GM18873 (cell line): Measurements from ENCODE around the gene RPUSD4.

Source experiments
- ATAC-seq: cut with Tn5 transposase; IDR thresholded peaks from one replicate; pipeline ENCODE4 v1.9.1; 2021; ENCODE audit warnings: mild to moderate bottlenecking, moderate library complexity, moderate number of reproducible peaks; ENCODE audit not compliant: unreplicated experiment, low FRiP score

RPUSD4 gene

DNA sequence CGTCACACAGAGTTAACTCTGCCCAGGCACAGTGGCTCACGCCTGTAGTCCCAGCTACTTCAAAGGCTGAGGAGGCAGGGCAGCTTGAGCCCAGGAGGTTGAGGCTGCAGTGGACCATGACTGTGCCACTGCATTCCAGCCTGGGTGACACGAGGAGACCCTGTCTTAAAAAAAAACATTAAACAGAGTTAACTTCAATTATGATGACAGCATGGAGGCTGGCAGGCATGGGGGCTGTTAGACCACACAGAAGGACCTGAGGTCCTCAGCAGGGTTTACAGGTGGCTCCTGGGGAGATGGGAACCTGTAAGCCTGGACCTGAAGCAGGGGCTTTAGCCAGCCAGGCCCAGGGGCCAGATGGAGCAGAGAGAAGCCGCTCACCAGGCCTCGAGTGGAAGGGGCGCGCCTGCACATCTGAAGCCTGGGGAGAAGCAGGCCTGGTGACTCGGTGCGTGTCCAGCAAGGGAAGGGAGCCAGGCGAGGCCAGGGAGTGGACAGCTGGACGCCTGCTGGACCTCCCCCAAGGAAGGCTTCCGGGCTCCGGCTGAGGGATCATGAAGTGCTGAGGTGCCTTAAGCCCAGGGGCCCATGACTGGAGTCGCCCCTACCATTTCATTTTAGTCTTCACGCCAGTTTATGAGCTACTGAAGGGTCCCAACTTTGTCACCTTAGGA is 25.3 kb downstream of the RPUSD4 start:
- no peak for ATAC-seq

DNA sequence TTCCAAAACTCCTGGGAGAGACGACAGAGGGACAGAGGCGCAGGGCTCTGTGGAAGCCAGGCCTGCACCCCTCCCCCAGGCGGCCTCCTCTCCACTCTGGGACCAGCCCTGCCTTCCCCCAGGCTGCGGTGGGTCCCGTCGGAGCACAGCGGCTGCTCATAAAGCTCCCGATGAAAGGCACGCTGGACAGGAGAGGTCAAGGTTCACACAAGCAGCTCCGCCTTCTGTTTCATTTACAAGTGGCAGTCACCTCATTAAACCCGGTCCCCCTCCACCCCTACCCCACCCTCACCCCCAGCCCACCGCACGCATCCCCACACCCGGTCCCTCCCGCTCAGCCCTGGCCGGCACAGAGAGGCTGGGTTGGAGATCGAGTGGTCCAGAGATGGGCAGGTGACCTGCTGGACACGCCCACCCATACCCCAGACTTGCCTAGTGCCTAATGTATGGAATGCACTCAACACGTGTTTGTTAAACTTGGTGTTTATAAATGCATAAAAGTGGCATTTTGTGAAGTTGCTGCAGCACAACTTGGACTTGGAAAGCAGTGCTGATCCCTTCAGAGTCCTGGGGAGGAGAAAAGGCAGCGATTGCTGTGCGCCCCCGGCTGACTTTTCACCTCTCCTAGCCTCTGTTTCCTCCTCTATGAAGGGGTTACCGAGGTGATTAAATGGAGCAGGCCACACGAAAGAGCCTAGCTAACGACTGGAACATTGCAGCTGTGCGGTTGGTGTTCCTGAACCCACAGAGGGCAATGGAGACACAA is 26.0 kb downstream of the RPUSD4 start:
- ATAC-seq = no peak

DNA sequence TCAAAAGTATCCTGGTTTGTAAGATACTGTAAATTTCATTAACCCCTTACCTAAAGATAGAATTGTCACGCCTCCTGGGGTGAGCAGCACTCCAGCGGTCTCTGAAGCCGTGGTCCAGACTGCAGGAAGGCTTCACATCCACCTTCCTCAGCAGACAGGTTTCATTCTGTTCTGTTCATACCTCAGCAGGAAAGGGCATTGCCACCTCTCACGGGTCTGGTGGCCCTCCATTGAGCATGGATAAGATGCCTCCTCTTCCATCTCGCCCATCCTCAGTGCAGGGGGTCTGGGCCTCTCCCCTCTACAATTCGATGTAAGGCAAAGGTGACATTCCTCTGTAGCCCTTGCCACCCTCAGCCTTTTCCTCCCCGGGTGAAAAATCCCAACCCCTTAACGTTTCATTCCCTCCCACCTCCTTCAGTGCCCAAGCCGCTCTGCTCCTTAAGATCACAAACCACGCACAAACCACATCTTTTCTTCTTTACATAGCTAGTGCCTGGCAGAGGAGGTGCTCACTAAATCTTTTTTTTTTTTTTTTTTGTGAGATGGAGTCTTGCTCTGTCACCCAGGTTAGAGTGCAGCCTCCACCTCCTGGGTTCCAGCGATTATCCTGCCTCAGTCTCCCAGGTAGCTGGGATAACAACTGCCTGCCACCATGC is 28.5 kb downstream of the RPUSD4 start:
- no peak for ATAC-seq

DNA sequence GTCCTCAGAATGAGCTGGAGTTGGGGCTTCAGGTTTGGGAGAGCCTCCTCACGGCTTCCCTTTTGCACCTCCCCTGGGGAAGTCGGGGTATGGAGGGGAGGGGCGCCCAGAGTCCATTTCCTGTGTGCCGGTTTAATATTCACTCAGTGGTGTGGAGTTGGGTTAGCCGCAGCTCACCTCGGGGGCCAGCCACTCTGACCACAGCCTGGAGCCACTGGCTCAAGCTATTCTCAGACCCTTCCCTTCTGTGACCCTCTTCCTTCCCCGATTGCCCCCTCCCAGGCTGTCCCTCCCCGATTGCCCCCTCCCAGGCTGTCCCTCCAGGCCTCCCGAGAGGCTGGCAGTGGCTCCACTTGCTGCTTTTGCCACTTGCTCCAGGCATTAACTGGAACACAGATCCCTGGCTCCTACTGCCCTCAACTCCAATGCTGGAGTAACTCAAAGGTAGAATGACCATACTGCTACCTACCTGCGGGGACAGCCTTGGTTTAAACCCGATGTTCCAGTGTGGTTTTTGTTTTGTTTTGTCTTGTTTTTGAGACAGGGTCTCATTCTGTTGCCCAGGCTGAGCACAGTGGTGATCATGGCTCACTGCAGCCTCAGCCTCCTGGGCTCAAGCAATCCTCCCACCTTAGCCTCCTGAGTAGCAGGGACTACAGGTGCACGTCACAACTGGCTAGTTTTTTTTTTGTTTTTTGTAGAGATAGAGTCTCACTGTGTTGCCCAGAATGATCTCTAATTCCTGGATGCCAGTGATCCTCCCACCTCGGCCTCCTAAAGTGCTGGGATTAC is 29.3 kb downstream of the RPUSD4 start:
- ATAC-seq = no peak

DNA sequence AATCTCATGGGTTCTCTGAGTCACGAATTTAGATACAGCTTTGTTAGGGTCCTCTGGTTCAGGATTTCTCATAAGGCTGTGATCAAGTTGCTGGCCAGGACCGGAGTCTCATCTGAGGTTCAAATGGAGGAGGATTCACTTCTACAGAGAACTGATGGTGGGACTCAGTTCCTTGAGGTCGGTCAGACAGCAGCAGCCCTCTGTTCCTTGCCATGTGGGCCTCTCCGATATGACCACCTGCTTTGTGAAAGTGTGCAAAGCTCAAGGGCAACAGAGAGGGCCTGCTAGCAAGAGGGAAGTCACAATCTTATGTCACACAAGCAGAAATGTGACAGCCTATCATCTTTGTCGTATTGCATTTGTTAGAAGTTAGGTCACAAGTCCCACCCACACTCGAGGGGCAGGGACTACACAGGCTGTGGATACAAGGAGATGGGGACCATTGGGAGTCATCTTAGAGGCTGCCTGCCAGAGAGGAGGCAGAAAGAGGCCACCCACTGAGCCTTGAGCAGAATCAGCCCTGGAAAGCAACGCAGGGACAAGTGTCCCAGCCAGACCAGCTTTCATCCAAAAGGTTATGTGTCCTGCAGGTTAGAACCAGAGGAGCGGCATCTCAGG is 34.5 kb downstream of the RPUSD4 start:
- ATAC-seq = no peak

DNA sequence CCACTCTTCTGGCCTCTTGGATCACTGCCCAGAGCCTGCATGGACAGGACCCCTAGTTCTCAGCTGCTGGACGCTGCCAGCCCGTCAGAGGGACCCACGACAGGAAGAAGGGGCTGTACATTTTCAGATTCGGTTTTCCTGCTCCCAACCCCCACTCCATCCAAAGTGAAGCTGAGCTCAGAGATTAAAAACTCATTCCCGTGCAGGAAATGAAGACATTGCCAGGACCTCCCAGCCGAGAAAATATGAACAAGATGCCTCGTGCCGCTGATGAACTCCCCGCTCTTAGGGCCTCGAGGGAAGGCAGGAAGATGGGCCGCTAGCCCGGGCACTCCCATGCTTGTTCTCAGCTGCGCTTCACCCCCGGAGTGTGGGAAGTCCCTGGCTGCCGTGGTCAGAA is 36.1 kb downstream of the RPUSD4 start:
- no peak for ATAC-seq

DNA sequence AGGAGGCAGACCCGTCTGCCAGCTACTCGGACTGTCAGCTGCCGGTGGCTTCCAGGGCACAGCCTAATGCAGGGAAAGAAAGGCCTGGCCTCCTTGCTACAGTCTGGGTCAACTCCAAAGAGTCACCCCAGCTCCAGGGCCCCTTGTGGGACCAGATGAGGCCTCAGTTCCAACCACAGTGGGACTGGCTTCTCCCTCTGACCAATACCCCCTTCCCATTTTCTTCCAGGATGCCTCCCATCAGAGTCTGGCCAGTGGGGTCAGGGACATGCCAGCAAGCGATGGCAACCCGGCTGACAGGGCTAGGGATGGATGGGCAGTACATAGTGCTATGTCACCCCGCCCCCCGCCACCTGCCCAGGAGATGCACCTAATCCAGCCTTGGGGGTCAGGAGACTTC is 36.6 kb downstream of the RPUSD4 start:
- ATAC-seq = no peak

DNA sequence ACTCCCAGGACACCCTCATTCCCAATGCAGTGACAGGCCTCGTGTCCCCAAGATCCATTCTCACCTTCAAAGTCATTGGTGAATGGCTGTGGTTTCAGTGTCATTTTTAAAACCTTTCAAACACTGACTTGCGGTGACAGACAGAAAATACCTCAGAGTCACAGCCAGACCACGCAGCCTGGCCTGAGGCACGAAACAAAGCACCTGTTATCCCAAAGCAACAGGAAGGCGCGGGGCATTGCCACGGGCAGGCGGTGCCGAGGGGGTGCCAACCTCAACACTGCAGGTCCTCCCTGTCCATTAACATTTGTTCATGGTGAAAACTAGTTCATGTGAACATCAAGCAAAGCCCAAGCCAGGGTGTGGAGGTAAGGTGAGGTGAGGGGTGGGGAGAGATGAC is 38.2 kb downstream of the RPUSD4 start:
- ATAC-seq = no peak

DNA sequence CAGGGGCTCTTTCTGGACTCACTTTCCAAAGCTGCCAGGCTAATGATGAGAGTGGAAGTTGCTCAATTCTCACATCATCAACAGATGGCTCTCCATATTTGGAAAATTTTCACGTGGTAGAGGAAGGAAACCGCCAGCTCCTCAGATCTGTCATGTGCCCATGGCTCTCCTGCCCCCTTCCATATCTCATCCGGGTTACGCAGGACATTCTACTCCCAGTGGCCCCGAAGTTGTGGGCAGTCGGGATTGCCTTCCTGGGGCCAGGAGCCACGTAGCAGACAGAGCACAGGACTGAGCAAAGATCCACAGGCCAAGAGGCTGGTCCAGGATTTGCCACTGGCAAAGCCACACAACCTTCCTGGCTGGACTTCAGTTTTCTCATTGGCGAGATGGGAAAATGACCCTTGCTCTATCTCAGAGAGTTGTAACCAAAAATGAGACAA is 38.8 kb downstream of the RPUSD4 start:
- ATAC-seq = no peak

DNA sequence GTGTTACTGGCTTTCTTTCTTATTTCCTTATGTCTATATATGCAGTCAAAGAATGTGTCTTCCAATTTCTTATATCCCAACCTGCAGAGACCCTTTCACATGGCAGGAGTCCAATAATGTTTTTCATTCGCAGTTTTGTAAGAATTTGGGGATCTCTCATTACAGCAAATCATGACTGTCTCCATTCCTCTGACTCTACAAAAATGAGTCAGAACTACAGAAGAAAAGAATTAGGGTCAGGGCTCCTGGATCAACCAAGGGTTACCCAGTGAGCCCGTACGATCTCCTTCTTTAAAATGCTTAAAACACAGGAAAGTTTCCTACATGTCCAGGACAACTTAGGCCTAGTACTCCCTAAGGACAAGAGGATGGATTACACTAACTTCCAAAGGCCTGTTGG is 42.2 kb downstream of the RPUSD4 start:
- no peak for ATAC-seq

DNA sequence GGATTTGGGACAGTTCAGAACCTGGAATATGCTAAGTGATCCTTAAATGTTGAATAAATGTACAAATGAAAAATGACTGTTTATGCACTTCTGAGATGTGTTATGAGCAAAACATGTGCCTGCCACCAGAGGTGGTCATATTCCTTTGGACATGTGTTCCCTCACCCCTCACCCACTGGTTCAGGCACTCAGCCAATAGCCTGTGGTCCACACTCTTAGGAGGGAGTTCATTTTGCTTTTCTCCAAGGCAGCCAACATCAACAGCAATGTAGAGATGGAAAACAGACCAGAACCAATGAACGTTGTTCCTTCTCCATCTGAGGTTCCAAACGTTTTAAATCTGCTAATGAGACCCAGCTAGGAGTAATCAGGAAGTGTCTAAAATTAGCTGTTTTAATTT is 44.0 kb downstream of the RPUSD4 start:
- no peak for ATAC-seq

DNA sequence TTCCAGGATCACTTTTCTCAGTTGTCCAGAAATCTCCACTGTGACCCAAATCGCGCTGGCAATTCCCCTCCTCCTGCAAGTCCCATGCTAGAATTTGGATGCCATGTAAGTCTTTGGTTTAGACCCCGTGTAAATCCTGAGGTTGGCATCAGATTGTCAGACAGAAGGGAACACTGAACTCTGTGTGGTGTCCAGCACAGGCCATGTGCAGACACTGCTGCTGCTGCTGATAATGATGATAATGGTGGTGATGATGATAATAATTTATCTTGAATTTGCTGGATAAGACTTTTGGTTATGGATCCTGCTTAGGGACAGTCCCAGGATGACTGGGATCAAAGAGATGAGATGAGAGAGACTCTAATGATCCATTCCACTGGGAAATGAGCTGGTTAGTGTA is 45.0 kb downstream of the RPUSD4 start:
- ATAC-seq = no peak

DNA sequence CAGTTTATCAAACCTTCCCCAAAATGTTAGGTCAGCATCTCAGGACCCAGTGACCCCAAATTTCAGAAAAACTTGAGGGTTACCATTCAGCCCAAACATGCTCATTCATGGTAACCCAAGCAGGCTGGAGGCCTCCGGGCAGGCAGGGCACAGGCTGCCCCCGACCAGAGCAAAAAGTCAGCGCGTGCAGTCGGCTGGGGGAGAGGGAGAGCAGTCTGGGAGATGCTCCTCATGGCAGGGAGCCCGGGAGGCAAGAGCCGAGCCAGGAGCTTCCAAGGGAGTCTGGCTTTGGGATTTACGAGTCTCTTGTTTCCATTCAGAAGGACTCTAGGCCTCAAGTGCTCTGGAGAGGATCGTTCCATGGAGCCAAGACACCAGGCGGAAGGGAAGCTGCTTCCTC is 45.7 kb downstream of the RPUSD4 start:
- no peak for ATAC-seq

DNA sequence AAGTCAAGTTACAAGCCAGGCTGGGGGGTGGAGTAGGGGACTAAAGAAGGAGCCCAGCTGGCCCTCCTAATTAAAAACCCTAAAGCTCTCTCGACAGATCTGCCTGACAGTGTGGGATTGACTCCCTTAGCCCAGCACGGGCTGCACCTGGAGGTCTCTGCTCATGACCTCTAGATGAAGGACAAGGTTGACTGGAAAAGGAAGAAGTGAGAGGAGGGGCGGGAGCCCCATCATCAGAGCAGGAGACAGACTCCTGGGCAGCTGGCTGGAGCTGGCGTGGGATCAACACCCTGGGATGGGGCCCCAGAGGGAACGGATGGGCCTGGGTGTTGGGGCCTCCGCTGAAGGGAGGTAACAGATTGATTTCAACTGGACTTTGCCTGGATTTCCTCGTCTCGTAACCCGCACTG is 46.1 kb downstream of the RPUSD4 start:
- ATAC-seq = no peak

DNA sequence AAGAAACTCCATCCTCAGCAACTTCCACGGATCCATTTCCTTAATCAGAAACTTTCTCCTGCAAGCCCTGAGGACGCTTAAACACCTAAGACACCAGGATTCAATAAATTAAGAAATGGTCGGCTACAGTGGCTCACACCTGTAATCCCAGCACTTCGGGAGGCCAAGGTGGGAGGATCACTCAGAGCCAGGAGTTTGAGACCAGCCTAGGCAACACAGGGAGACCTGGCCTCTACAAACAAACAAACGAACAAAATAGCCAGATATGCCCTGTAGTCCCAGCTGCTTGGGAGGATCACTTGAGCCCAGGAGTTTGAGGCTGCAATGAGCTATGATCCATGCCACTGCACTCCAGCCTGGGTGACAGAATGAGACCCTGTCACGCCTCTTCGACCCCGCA is 46.7 kb downstream of the RPUSD4 start:
- ATAC-seq = no peak

DNA sequence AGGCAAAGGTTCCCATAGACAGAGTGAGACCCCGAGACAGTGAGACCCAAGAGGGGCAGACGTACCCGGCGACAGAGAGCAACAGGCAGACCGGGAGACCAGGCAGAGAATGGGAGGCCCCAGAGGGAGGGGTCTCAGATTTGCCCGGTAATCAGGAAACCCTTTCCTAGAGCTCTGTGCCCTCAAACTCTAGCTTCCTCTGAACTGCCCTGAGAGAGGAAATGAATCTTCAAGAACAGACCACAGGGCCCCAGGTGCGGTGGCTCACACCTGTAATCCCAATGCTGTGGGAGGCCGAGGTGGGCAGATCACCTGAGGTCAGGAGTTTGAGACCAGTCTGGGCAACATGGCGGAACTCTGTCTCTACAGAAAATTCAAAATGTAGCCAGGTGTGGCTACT is 47.7 kb downstream of the RPUSD4 start:
- ATAC-seq = no peak

DNA sequence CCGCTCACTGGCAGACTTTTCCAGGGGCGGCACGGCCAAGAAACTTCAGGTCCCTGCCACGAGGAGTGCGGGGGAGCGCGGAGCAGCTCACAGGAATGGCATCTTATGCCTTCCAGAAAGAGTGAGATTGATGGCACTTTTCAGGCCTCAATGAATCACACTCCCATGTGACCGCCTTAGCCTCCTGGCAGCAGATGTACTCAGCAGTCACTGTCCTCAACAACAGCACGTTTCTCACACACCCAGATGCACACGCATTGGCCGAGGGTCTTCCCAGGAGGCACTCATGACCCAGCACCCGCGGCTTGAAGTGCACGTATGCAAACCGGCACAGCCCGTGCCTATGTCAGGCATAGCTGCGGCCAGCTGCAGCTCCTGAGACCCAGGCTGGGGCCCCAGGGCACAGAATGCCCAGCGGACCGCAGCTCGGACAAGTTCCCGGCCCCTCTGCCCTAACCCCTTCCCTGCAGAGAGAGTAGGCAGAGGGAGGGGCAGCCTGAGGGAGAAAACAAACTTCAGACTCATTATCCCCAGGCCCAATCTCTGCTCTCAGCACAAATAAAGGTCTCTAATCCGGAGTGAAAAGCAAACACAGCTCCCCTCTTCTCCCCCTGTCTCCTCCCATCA is 48.3 kb downstream of the RPUSD4 start:
- no peak for ATAC-seq

DNA sequence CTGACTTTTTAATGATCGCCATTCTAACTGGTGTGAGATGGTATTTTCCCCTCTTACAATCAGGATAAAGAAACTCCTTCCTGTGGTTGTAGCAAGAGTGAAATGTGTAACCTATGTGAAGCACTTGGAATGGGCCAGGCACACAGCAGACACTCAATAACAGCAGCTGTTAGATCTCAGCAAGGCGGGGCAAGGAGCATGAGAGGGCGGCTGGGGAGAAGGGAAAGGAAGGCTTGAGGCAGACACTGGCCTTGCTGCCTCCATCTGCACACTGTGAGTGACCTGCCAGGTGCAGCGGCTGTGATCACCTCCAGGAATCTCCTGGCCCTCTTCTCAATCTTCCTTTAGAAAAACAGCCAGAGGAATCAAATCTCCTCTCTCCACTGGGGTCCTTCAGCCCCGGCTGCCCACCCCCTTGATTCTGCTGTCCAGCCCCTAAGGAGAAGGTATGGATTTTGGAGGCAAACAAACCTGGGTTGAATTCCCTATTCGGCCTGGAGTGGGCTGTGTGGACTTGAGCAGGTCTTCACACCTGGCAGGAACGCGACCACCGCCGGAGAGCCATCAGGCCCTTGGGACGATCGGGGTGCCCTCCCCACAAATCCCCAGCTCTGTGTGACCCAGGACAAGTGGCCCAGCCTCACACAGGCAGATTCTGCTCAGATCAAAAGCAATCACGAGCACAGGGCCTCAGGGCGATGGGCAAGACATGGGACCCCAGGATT is 49.0 kb downstream of the RPUSD4 start:
- ATAC-seq = no peak

DNA sequence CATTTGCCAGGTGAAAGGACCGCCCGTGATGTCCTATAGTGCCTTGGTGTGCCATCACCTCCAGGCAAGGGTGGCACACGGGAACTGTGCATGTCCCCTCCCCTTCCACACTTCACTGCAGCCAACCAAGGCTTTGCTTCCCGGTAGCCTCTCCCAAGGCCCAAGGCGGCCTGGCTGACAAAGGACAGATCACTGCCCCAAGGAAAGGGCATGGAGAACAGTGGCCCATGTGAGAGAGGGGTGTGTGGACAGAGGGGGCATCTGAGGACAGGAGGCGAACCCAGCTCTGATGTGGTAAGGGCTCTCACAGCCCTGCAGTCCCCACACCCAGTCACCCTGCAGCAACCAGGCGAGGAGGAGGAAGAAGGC is 50.4 kb downstream of the RPUSD4 start:
- no peak for ATAC-seq
